T-helper 1 cell (primary cell): ENCODE results near the gene NRK.
"Not testable (repeated sequence)": the region's sequence is repeated elsewhere in the genome, so short reads cannot be mapped to it uniquely, and the experiment has no call there.

ENCODE experiments used
- DNase-seq, 5 donors: peaks; one replicate each; pipeline ENCODE4 v3.0.0-alpha.2; 2012 to 2020
- total RNA-seq, 4 donors: gene quantifications; one replicate each; lab custom pipeline; 2026; lab: John Stamatoyannopoulos, UW

Gene NRK
- total RNA-seq, result 0 reads per million in 4 donors

GRCh38 chrX:105822138-105823091 lies at the start of gene NRK:
Gene NRK (plus strand): TSS chrX:105822539. CDS start chrX:105822846, 307 bp downstream.
- peak in 1 of 5 donors; percentile 0 for DNase-seq

- DNase-seq, result no peak
Observed at GRCh38 chrX:105773801-105774200, 48.5 kb upstream of the NRK start.

GRCh38 chrX:105775679-105776078 lies 46.7 kb upstream of the NRK start:
- DNase-seq, result no peak

GRCh38 chrX:105781804-105782203 lies 40.5 kb upstream of the NRK start:
- DNase-seq, result no peak

- DNase-seq, result not testable (repeated sequence)
Observed at GRCh38 chrX:105796877-105797276, 25.5 kb upstream of the NRK start.

GRCh38 chrX:105803891-105804290 lies 18.4 kb upstream of the NRK start:
- DNase-seq, result no peak

GRCh38 chrX:105805655-105806054 lies 16.7 kb upstream of the NRK start:
- not testable (repeated sequence) for DNase-seq

- DNase-seq, result no peak
Observed at GRCh38 chrX:105816517-105816916, 5.8 kb upstream of the NRK start.

GRCh38 chrX:105820247-105820646 lies 2.1 kb upstream of the NRK start:
- DNase-seq, result no peak

- DNase-seq, result no peak
Observed at GRCh38 chrX:105821471-105822121, 743 bp upstream of the NRK start.

- no peak for DNase-seq
Observed at GRCh38 chrX:105823092-105823455, 735 bp downstream of the NRK start.

- no peak for DNase-seq
Observed at GRCh38 chrX:105829011-105829410, 6.7 kb downstream of the NRK start.

- DNase-seq, result no peak
Observed at GRCh38 chrX:105837232-105837631, 14.9 kb downstream of the NRK start.

GRCh38 chrX:105845631-105846030 lies 23.3 kb downstream of the NRK start:
- DNase-seq, result no peak

GRCh38 chrX:105850100-105850499 lies 27.8 kb downstream of the NRK start:
- not testable (repeated sequence) for DNase-seq

- DNase-seq, result no peak
Observed at GRCh38 chrX:105865709-105866108, 43.4 kb downstream of the NRK start.

- DNase-seq, result no peak
Observed at GRCh38 chrX:105869701-105870100, 47.4 kb downstream of the NRK start.

GRCh38 chrX:105870445-105870844 lies 48.1 kb downstream of the NRK start:
- DNase-seq, result no peak

GRCh38 chrX:105872941-105873340 lies 50.6 kb downstream of the NRK start:
- DNase-seq, result no peak

GRCh38 chrX:105874790-105875189 lies 52.5 kb downstream of the NRK start:
- DNase-seq, result no peak

- DNase-seq, result peak in 1 of 5 donors; percentile 3
Observed at GRCh38 chrX:105876658-105877057, 54.3 kb downstream of the NRK start.

GRCh38 chrX:105880491-105880890 lies 58.2 kb downstream of the NRK start:
- DNase-seq, result no peak

- no peak for DNase-seq
Observed at GRCh38 chrX:105882581-105883275, 60.4 kb downstream of the NRK start.
